Mucosa of stomach (tissue), 1 donor: ENCODE measurements around the gene PRPH2.
"Not testable (repeated sequence)": the region's sequence is repeated elsewhere in the genome, so short reads cannot be mapped to it uniquely, and the experiment has no call there.

Experiments
- H3K27me3 ChIP-seq: one replicate; pipeline ENCODE4 v1.7.0; 2013; ENCODE audit warnings: mild to moderate bottlenecking, low read length; ENCODE audit not compliant: control insufficient read depth, insufficient read depth
- H3K36me3 ChIP-seq: one replicate; pipeline ENCODE4 v1.7.0; 2013; ENCODE audit warnings: low read length; ENCODE audit not compliant: control insufficient read depth, insufficient read depth
- H3K4me1 ChIP-seq: one replicate; pipeline ENCODE4 v1.7.0; 2013; ENCODE audit warnings: mild to moderate bottlenecking, low read length; ENCODE audit not compliant: control insufficient read depth, insufficient read depth
- H3K4me3 ChIP-seq: one replicate; pipeline ENCODE4 v1.7.0; 2013; ENCODE audit warnings: low read length
- H3K9ac ChIP-seq: one replicate; pipeline ENCODE4 v1.7.0; 2013; ENCODE audit warnings: mild to moderate bottlenecking, low read length, moderate library complexity
- H3K9me3 ChIP-seq: one replicate; pipeline ENCODE4 v1.7.0; 2013; ENCODE audit warnings: mild to moderate bottlenecking, low read length, moderate library complexity; ENCODE audit not compliant: control insufficient read depth
- donor health status: Pancreatic carcinoma.

The PRPH2 gene

GRCh38 chr6:42709871-42710270 is 12.5 kb downstream of the PRPH2 start:
- Histone ChIP-seq H3K9ac (no peak overlapping the region), H3K9me3 (no peaks in the 10 kb centered on the region)

GRCh38 chr6:42708096-42708495 is 14.3 kb downstream of the PRPH2 start:
- Histone ChIP-seq H3K4me1 (peaks cover 7% of the 10 kb centered on the region), H3K9me3 (no peaks in the 10 kb centered on the region), H3K27me3 (no peaks in the 10 kb centered on the region), H3K4me3 (no peak overlapping the region), H3K9ac (no peak overlapping the region), H3K36me3 (no peaks in the 10 kb centered on the region)

More at GRCh38 chr6:42709871-42710270, 12.5 kb downstream of the PRPH2 start:
- H3K4me1 ChIP-seq = peaks cover 4% of the 10 kb centered on the region
- H3K36me3 ChIP-seq = no peaks in the 10 kb centered on the region
- no peak overlapping the region for H3K4me3 ChIP-seq
- H3K27me3 ChIP-seq = no peaks in the 10 kb centered on the region

GRCh38 chr6:42707595-42707994 is 14.8 kb downstream of the PRPH2 start:
- Histone ChIP-seq H3K27me3 (no peaks in the 10 kb centered on the region), H3K9ac (no peak overlapping the region), H3K9me3 (no peaks in the 10 kb centered on the region), H3K4me3 (no peak overlapping the region), H3K4me1 (peaks cover 7% of the 10 kb centered on the region), H3K36me3 (no peaks in the 10 kb centered on the region)

GRCh38 chr6:42704937-42705374 is 17.4 kb downstream of the PRPH2 start:
- no peak overlapping the region for H3K9ac ChIP-seq
- no peaks in the 10 kb centered on the region for H3K9me3 ChIP-seq
- no peaks in the 10 kb centered on the region for H3K36me3 ChIP-seq
- H3K4me3 ChIP-seq = no peak overlapping the region
- H3K27me3 ChIP-seq = no peaks in the 10 kb centered on the region
- H3K4me1 ChIP-seq = peaks cover 7% of the 10 kb centered on the region

- Histone ChIP-seq H3K9me3 (no peaks in the 10 kb centered on the region), H3K9ac (no peak overlapping the region), H3K4me3 (no peak overlapping the region), H3K27me3 (no peaks in the 10 kb centered on the region), H3K36me3 (no peaks in the 10 kb centered on the region), H3K4me1 (peaks cover 7% of the 10 kb centered on the region)
Measured at GRCh38 chr6:42704251-42704936, 18.0 kb downstream of the PRPH2 start.

- not testable (repeated sequence) for H3K36me3 ChIP-seq, H3K9me3 ChIP-seq, H3K4me3 ChIP-seq, H3K4me1 ChIP-seq, H3K27me3 ChIP-seq, H3K9ac ChIP-seq
Measured at GRCh38 chr6:42702786-42703185, 19.6 kb downstream of the PRPH2 start.

- no peaks in the 10 kb centered on the region for H3K27me3 ChIP-seq
- H3K9ac ChIP-seq = no peak overlapping the region
- no peaks in the 10 kb centered on the region for H3K36me3 ChIP-seq
- peaks cover 7% of the 10 kb centered on the region for H3K4me1 ChIP-seq
- no peak overlapping the region for H3K4me3 ChIP-seq
- no peaks in the 10 kb centered on the region for H3K9me3 ChIP-seq
Measured at GRCh38 chr6:42702200-42702599, 20.2 kb downstream of the PRPH2 start.

- no peaks in the 10 kb centered on the region for H3K4me1 ChIP-seq
Measured at GRCh38 chr6:42698217-42698616, 24.2 kb downstream of the PRPH2 start.

GRCh38 chr6:42697268-42697655 is 25.1 kb downstream of the PRPH2 start:
- no peaks in the 10 kb centered on the region for H3K27me3 ChIP-seq
- H3K4me3 ChIP-seq = no peak overlapping the region
- H3K36me3 ChIP-seq = no peaks in the 10 kb centered on the region
- H3K9me3 ChIP-seq = no peaks in the 10 kb centered on the region
- no peaks in the 10 kb centered on the region for H3K4me1 ChIP-seq
- no peak overlapping the region for H3K9ac ChIP-seq

More at GRCh38 chr6:42698217-42698616, 24.2 kb downstream of the PRPH2 start:
- Histone ChIP-seq H3K36me3 (no peaks in the 10 kb centered on the region), H3K4me3 (no peak overlapping the region), H3K9me3 (no peaks in the 10 kb centered on the region), H3K27me3 (no peaks in the 10 kb centered on the region), H3K9ac (no peak overlapping the region)

- no peak overlapping the region for H3K4me3 ChIP-seq
- no peak overlapping the region for H3K9ac ChIP-seq
- H3K36me3 ChIP-seq = no peaks in the 10 kb centered on the region
- H3K4me1 ChIP-seq = no peaks in the 10 kb centered on the region
- H3K9me3 ChIP-seq = no peaks in the 10 kb centered on the region
- H3K27me3 ChIP-seq = no peaks in the 10 kb centered on the region
Measured at GRCh38 chr6:42696526-42697267, 25.7 kb downstream of the PRPH2 start.

- peaks cover 13% of the 10 kb centered on the region for H3K36me3 ChIP-seq
Measured at GRCh38 chr6:42694586-42694985, 27.8 kb downstream of the PRPH2 start.

GRCh38 chr6:42693725-42694323 is 28.6 kb downstream of the PRPH2 start:
- no peaks in the 10 kb centered on the region for H3K4me1 ChIP-seq
- no peaks in the 10 kb centered on the region for H3K27me3 ChIP-seq
- no peak overlapping the region for H3K9ac ChIP-seq
- H3K36me3 ChIP-seq = peaks cover 21% of the 10 kb centered on the region
- H3K4me3 ChIP-seq = no peak overlapping the region
- no peaks in the 10 kb centered on the region for H3K9me3 ChIP-seq

More at GRCh38 chr6:42694586-42694985, 27.8 kb downstream of the PRPH2 start:
- Histone ChIP-seq H3K9ac (no peak overlapping the region), H3K4me3 (no peak overlapping the region), H3K4me1 (no peaks in the 10 kb centered on the region), H3K27me3 (no peaks in the 10 kb centered on the region), H3K9me3 (no peaks in the 10 kb centered on the region)
